Vagina (tissue), 2 donors: ENCODE data around the gene FNBP1L. TPM values are rescaled to one million over a fixed set of nuclear protein-coding genes. Genes with fewer than 3 reads are reported as not detected.

Experiments
- DNase-seq, 2 donors: peaks; one replicate each; pipeline ENCODE4 v3.0.0-alpha.2; 2017; ENCODE audit errors: extremely low spot score in 2 of 2
- H3K27ac ChIP-seq: fragments of 200-600 bp; sonication (generic); one replicate; pipeline ENCODE4 v1.5.1; 2019
- H3K27me3 ChIP-seq: fragments of 200-600 bp; sonication (generic); one replicate; pipeline ENCODE4 v1.5.1; 2019
- H3K36me3 ChIP-seq, 2 donors: fragments of 200-600 bp; sonication (generic); one replicate each; pipeline ENCODE4 v1.5.1; 2017 to 2019
- H3K4me1 ChIP-seq: fragments of 200-600 bp; sonication (generic); one replicate; pipeline ENCODE4 v1.5.1; 2019
- H3K4me3 ChIP-seq, 2 donors: fragments of 200-600 bp; sonication (generic); 1 replicate in 1 of 2; 2 replicates in 1 of 2; pipeline ENCODE4 v1.5.1; 2016 to 2019
- H3K9me3 ChIP-seq: fragments of 200-600 bp; sonication (generic); one replicate; pipeline ENCODE4 v1.5.1; 2019
- POLR2A ChIP-seq, 2 donors: fragments of 450-650 bp; IDR thresholded peaks; one replicate each; pipeline ENCODE4 v1.6.1; 2017; ENCODE audit warnings: antibody characterized with exemption in 2 of 2, mild to moderate bottlenecking in 2 of 2, moderate library complexity in 2 of 2
- POLR2AphosphoS5 ChIP-seq, 2 donors: sonication (generic); formaldehyde crosslinking; IDR thresholded peaks; one replicate each; pipeline ENCODE4 v1.9.0; 2017; ENCODE audit warnings: antibody characterized with exemption in 2 of 2, mild to moderate bottlenecking in 2 of 2, low read depth in 1 of 2; ENCODE audit not compliant: insufficient read depth in 1 of 2
- intact Hi-C: fragments of 100-400 bp; cut with DNase I; formaldehyde crosslinking; loops from one replicate; pipeline ENCODE4 v1.15.1; 2023
- total RNA-seq: library from RNA; depleted of rRNA; stranded (reverse); fragments of >200 nt; gene quantifications from one replicate; pipeline ENCODE4 v1.2.3, GENCODE V29; 2016
- TF ChIP-seq, protein P1 (sequence below), 3 experiments: fragments of 450-650 bp in 2 of 3; fragments of 200-600 bp in 1 of 3; sonication (generic) in 1 of 3; IDR thresholded peaks; one replicate each; pipeline ENCODE4 v1.5.1; 2017 to 2019; ENCODE audit warnings: antibody characterized with exemption in 3 of 3, mild to moderate bottlenecking in 2 of 3, moderate library complexity in 2 of 3

FNBP1L gene
- total RNA-seq, 1 donor from 2014 or later = 16.9 TPM

DNA sequence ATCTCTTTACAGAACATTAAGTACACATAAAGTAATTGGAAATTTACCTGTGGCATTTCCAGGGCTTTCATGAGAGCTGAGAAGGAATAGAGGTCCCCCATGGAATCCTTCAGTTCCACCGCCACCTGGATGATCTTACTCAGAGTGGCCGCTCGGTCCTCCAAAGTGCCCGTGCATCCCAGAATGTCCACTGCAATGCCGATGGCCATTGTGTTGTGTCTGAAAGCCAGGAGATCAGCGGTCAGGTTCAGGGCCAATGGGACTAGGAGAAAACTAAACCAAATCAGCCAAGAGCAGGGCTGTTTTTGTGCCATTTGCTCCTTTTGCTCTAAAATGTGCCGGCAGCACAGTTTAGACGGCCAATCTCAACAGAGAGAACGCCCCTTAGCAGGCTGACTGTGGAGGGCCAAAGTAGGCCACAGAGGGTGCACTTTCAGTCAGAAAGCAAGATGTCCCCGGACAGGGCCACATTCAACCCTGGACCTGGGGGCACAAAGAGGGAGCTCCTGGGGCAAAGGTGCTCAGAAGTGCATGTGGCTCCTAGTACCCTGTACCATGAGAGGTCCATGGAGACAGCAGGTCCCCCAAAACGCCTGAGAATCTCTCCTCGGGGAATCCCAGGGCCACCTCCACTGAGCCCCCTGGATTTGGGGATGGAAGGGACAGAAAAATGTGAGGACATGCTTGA lies 123.8 kb downstream of the FNBP1L start:
- TF ChIP-seq, protein P1, sequence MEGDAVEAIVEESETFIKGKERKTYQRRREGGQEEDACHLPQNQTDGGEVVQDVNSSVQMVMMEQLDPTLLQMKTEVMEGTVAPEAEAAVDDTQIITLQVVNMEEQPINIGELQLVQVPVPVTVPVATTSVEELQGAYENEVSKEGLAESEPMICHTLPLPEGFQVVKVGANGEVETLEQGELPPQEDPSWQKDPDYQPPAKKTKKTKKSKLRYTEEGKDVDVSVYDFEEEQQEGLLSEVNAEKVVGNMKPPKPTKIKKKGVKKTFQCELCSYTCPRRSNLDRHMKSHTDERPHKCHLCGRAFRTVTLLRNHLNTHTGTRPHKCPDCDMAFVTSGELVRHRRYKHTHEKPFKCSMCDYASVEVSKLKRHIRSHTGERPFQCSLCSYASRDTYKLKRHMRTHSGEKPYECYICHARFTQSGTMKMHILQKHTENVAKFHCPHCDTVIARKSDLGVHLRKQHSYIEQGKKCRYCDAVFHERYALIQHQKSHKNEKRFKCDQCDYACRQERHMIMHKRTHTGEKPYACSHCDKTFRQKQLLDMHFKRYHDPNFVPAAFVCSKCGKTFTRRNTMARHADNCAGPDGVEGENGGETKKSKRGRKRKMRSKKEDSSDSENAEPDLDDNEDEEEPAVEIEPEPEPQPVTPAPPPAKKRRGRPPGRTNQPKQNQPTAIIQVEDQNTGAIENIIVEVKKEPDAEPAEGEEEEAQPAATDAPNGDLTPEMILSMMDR (IDR thresholded peaks at IDR 0.05) = no peak
- TF ChIP-seq POLR2A (IDR thresholded peaks at IDR 0.05) (no peak), POLR2AphosphoS5 (IDR thresholded peaks at IDR 0.05; ENCODE audit: insufficient read depth in 1 of 2, low read depth in 1 of 2) (no peak)
- Histone ChIP-seq H3K4me1 (peaks cover 8% of the 10 kb centered on the region), H3K36me3 (peaks cover 0 to 62% of the 10 kb centered on the region in 2 donors), H3K4me3 (no peak overlapping the region), H3K9me3 (no peaks in the 10 kb centered on the region), H3K27me3 (no peaks in the 10 kb centered on the region), H3K27ac (no peak overlapping the region)
- DNase-seq = peak in 1 of 2 donors; percentile 72
- intact Hi-C loops = no loop called here

DNA sequence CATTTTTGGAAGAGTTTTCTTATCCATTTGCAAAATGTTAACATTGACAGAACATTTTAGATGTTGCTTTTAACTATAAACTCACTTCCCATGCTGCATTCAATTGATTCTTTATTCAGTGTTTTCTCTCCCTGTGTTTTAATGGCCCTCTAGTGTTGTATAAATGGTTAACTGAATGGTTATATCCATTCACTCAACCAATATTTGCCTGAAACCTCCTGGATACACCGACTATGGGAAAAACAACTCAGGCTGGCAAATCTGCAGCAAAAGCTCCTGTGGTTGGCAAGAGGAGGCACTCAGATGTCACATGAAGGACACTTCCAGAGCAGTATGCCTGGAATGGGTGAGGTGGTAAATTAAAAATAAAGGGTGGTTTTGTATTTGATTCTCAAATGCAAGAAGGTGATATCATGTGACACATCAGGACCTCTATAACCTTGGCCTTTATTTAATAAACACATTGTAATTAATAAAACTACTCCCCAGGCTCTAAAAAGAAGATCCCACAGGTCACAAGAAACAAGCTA lies 126.1 kb downstream of the FNBP1L start:
- intact Hi-C loops = no loop called here
- H3K4me1 ChIP-seq = peaks cover 30% of the 10 kb centered on the region
- H3K4me3 ChIP-seq = no peak overlapping the region
- H3K27ac ChIP-seq = no peak overlapping the region
- no peak for TF ChIP-seq POLR2A (IDR thresholded peaks at IDR 0.05)
- TF ChIP-seq, protein P1 (IDR thresholded peaks at IDR 0.05) = no peak
- TF ChIP-seq POLR2AphosphoS5 (IDR thresholded peaks at IDR 0.05; ENCODE audit: insufficient read depth in 1 of 2, low read depth in 1 of 2) = no peak
- peak in 1 of 2 donors; percentile 29 for DNase-seq
- peaks cover 0 to 53% of the 10 kb centered on the region in 2 donors for H3K36me3 ChIP-seq
- H3K9me3 ChIP-seq = no peaks in the 10 kb centered on the region
- H3K27me3 ChIP-seq = no peaks in the 10 kb centered on the region

DNA sequence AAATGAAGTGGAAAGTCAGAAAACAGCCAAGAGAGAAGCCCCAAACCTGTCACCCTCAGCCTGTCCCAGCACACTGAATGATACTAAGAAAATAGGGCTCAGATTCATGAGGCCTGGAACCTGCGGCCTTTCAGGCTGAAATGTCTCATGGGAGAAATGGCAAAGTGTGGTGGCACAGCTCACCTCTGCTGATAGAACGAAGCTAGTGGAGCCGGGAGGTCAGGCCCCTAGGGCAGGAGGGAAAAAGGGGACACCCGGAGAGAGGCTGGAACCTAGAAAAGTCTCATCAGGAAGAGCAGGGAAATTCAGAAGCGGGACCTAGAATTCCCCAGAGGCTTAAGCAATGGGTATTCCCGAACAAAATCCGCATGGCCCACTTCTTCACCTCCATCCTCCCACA lies 126.6 kb downstream of the FNBP1L start:
- intact Hi-C loops = no loop called here
- TF ChIP-seq, protein P1 (IDR thresholded peaks at IDR 0.05) = no peak
- TF ChIP-seq POLR2A (IDR thresholded peaks at IDR 0.05) (no peak), POLR2AphosphoS5 (IDR thresholded peaks at IDR 0.05; ENCODE audit: insufficient read depth in 1 of 2, low read depth in 1 of 2) (no peak)
- DNase-seq = peak in 1 of 2 donors; percentile 67
- H3K9me3 ChIP-seq = no peaks in the 10 kb centered on the region
- H3K27ac ChIP-seq = no peak overlapping the region
- peaks cover 0 to 50% of the 10 kb centered on the region in 2 donors for H3K36me3 ChIP-seq
- peaks cover 35% of the 10 kb centered on the region for H3K4me1 ChIP-seq
- no peak overlapping the region for H3K4me3 ChIP-seq
- no peaks in the 10 kb centered on the region for H3K27me3 ChIP-seq

DNA sequence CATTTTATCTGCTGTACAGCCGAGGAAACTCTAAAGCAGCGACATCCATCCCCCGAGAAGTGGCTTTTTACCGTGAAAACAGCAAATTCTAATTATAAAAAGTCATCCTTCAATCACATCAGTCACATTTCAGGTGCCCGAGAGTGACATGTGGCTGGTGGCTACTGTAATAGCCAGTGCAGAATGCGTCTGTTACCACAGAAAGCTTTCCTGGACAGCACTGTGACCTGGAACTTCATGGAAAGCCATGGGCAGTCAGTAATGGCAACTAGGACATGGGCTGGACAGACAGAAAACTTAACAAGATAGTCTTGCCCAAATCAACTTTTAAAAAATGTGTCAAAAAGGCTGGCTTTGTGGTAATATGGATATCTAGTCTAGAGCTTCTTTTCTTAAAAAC lies 127.1 kb downstream of the FNBP1L start:
- no peaks in the 10 kb centered on the region for H3K27me3 ChIP-seq
- no peak overlapping the region for H3K27ac ChIP-seq
- no peaks in the 10 kb centered on the region for H3K9me3 ChIP-seq
- peaks cover 40% of the 10 kb centered on the region for H3K4me1 ChIP-seq
- peaks cover 0 to 46% of the 10 kb centered on the region in 2 donors for H3K36me3 ChIP-seq
- no peak for DNase-seq
- no peak overlapping the region for H3K4me3 ChIP-seq
- TF ChIP-seq, protein P1 (IDR thresholded peaks at IDR 0.05) = no peak
- no peak for TF ChIP-seq POLR2AphosphoS5 (IDR thresholded peaks at IDR 0.05; ENCODE audit: insufficient read depth in 1 of 2, low read depth in 1 of 2)
- TF ChIP-seq POLR2A (IDR thresholded peaks at IDR 0.05) = no peak
- intact Hi-C loops = no loop called here
